Sciatic nerve (tissue), 2 donors: Measurements from ENCODE around the gene SPACA9. TPM values are rescaled to one million over a fixed set of nuclear protein-coding genes. Genes with fewer than 3 reads are reported as not detected.

Experiments
- ATAC-seq: fragments of 200-7000 bp; cut with Tn5 transposase; one replicate; pipeline ENCODE4 v1.9.1; 2020; ENCODE audit warnings: mild to moderate bottlenecking, moderate library complexity
- DNase-seq: peaks from one replicate; pipeline ENCODE4 v3.0.0-alpha.2; 2020; ENCODE audit warnings: low spot score
- intact Hi-C: fragments of 100-400 bp; cut with DNase I; formaldehyde crosslinking; loops from one replicate; pipeline ENCODE4 v1.14.2; 2022
- total RNA-seq: library from RNA; stranded (reverse); fragmentation: NEBNext Ultra II Directional; extraction: Animal tissue kit (Norgen Biotek cat#: 25700); gene quantifications from one replicate; pipeline ENCODE4 v1.2.1, GENCODE V29; 2021
- donor health status: DM: no; HTN: no; CAD: no.
- donor health status: DM: no; HTN: no; CAD: no.

Gene SPACA9
- total RNA-seq, 1 donor from 2014 or later: 9.3 TPM

DNA sequence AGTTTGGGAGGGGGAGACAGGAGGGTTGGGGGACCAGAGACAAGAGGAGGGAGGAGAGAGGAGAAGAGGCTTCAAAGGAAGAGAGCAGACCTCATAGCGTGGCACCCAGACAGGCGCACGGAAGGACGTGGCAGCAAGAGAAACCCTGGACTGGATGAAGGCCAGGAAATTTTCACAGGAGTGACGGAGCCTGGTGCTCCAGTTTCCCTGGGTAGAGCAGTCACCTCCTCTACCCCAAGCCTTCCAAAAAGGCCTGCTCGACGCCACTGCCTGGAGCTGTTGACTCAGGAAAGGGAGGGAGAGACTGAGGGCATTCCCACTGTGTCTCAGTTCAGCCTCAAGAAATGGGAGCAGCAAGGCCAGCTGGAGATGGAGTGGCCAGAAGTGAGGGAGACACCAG is 19.9 kb upstream of the SPACA9 start:
- intact Hi-C loops: no loop called here
- DNase-seq (no peak), ATAC-seq (no peak)

- DNase-seq (no peak), ATAC-seq (no peak)
- intact Hi-C loops: no loop called here
These were observed 17.0 kb upstream of the SPACA9 start for GRCh38 chr9:132861666-132862065.

- intact Hi-C loops: no loop called here
- ATAC-seq (no peak), DNase-seq (no peak)
These were observed 16.2 kb upstream of the SPACA9 start for GRCh38 chr9:132862533-132862932.

DNA sequence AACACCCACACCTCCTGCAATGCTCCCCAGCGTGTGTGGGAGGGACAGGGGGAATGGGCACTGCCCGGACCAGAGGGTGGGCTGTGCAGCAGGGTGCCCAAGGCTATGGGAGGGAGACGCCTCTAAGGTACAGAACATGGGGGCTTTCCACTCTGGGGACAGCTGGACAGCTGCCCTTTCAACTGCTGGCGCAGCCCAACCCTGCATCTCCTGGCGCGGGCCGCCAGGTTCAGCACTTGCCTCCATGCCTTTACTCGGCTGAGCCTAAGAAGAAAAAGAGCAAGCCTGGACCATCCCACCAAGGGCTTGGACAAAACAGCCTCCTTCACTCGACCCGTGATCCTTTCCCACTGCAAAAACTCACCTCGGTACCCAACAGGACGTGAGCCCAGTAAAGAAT is 15.6 kb upstream of the SPACA9 start:
- intact Hi-C loops: no loop called here
- ATAC-seq (no peak), DNase-seq (no peak)

- intact Hi-C loops: no loop called here
- DNase-seq (no peak), ATAC-seq (no peak)
These were observed 14.4 kb upstream of the SPACA9 start for GRCh38 chr9:132864277-132864676.

DNA sequence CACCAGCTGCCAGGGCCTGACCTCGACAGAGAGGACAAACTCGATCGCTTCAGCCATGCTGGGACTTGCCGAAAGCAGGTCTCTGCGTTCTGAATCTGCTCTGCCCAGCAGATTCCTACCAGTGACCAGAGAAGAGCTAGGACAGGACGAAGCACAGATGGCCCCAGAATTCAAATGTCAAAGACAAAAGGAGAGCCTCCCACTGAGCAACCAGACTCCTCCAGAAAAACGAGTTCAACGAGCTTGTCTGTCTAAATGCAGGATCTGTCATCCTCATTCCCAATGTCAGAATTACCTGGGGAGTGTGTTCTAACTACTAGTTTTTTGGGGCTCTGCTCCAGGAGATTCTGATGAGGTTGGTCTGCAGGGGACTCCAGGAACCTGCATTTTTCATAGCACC is 14.0 kb upstream of the SPACA9 start:
- no peak for DNase-seq
- intact Hi-C loops: no loop called here
- no peak for ATAC-seq

- intact Hi-C loops: no loop called here
- ATAC-seq (no peak), DNase-seq (no peak)
These were observed 11.8 kb upstream of the SPACA9 start for GRCh38 chr9:132866898-132867297.

DNA sequence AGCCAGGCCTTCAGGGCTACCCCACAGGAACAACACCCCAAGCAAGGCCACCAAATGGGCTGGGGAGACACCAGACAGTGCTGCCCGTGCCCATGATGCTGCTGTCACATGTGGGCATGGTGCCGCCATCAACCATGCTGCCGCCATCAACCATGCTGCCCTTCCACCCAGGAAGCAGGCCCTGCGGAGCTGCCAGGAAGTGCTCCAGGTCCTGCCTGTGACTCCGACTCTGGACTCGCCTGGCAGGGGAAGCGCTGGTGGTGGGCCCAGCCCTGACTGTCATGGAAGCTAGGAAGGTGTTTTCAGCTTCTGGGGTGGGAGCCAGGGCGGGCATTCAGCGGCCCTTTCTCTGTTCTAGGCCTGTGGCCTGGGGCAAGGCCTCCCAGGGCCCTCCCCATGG is 9.4 kb upstream of the SPACA9 start:
- no peak for DNase-seq
- intact Hi-C loops: no loop called here
- no peak for ATAC-seq

DNA sequence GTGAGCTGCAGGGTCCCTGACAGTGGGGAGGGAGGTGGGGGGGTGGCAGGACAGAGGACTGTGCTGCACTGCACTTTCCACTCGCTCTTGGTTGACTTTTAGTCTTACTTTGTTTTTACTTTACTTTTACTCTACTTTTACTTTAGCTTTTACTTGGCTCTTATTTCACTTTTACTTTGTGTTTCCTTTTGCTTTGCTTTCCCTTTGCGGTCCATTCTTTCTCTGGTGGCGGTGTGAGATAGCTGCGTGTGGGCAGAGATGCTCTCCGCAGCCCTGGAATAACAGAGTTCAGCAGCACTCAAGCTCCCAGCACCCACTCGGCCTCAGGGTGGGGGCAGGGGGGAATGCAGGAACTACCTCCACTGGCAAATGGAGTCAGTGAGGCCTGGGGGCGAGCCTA is 5.3 kb upstream of the SPACA9 start:
- ATAC-seq (no peak), DNase-seq (no peak)
- intact Hi-C loops: no loop called here

DNA sequence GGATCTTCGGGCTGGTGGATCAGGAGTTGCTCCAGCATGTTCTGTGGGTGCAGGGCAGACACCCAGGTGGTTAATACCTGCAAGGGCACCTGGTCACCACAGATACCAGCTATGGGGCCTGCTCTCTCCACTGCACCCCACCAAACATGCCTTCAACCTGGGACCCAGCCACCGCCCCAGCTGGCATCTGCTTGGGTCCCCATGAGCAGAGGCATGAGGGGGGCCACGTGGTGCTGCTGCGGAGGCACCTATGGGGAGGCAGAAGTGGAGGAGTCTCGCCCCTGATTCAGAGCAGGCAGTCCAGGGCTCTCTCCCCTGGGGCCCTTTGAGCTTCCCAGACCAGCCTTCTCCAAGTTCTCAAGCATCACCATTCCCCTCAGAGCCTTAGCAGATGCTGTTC is 3.5 kb upstream of the SPACA9 start:
- intact Hi-C loops: no loop called here
- ATAC-seq (no peak), DNase-seq (no peak)

- ATAC-seq (no peak), DNase-seq (no peak)
- intact Hi-C loops: no loop called here
These were observed 1.8 kb upstream of the SPACA9 start for GRCh38 chr9:132876849-132877248.

DNA sequence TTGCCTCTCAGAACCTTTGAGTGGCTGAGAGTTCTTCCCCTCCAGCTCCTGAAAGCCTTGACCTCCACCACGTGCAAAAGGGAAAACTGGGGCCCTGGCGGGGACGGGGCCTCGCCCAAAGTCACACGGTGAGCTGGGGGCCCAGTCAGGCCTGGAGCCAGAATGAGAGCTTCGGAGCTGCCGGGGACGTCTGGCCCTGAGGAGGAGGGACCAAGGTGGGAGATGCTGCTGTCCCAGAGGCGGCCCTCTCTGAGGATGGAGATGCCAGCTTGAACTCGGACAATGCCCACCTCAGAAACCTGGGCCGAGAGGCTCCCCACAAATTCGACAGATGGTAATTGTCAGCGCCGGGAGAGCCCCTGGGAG is 1.3 kb upstream of the SPACA9 start:
- DNase-seq (no peak), ATAC-seq (no peak)
- intact Hi-C loops: no loop called here

- peak; percentile 84 for DNase-seq
- peak; percentile 93 for ATAC-seq
- intact Hi-C loops: no loop called here
These were observed 639 bp upstream of the SPACA9 start, which contains the start of gene AK8 for GRCh38 chr9:132877824-132878694. Gene AK8 (minus strand): TSS chr9:132878284. CDS start chr9:132878255, 29 bp downstream.

DNA sequence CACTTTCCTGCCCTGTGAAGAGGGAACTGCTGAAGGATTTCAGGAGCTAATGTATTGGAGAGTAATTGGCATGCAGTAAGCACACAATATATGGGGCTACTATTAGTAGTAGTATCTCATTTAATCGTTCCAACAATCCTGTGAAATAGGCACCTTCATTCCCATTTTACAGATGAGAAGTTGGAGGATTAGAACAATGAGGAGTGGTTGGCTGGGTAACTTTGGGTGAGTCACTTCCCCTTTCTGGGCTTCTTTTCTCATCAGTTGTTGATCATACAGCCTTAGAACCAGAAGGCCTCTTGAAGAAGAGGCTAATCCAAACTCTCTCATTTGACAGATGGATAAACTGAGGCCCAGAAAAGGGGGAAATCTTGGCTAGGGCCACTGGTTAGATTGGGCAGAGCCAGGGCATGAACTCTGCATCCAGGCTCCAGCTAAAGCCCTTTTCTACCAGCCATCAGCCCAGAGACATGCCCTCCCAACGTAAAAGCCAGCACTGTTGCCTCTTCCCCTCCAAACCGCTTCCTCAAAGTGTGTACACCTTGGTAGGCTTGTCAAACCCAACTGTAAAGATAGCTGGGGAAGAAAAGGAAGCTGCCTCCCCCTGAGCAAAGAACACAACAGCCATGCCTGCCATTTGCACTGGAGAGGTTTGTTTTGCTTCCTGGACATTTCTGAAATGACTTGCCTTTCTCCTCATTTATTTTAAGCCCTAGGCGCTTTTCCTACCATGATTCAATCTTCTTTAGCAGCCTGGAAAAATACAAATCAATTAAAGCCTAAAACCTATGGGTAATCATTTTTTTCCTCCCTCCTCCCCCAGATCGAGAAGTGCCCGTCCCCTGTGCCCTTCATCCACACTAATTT is 992 bp downstream of the SPACA9 start:
- ATAC-seq (no peak), DNase-seq (no peak)
- intact Hi-C loops: loop anchor here (1.0 kb wide), 1 partner anchor 22 kb away; no protein-coding TSS in a partner anchor

GRCh38 chr9:132880324-132880661 is 1.6 kb downstream of the SPACA9 start:
- no peak for ATAC-seq
- no peak for DNase-seq
- intact Hi-C loops: loop anchor here (1.0 kb wide), 1 partner anchor 21 kb away; no protein-coding TSS in a partner anchor

GRCh38 chr9:132881826-132882225 is 3.1 kb downstream of the SPACA9 start:
- intact Hi-C loops: no loop called here
- DNase-seq (no peak), ATAC-seq (no peak)

- intact Hi-C loops: no loop called here
- ATAC-seq (no peak), DNase-seq (no peak)
These were observed 3.9 kb downstream of the SPACA9 start for GRCh38 chr9:132882616-132883015.

DNA sequence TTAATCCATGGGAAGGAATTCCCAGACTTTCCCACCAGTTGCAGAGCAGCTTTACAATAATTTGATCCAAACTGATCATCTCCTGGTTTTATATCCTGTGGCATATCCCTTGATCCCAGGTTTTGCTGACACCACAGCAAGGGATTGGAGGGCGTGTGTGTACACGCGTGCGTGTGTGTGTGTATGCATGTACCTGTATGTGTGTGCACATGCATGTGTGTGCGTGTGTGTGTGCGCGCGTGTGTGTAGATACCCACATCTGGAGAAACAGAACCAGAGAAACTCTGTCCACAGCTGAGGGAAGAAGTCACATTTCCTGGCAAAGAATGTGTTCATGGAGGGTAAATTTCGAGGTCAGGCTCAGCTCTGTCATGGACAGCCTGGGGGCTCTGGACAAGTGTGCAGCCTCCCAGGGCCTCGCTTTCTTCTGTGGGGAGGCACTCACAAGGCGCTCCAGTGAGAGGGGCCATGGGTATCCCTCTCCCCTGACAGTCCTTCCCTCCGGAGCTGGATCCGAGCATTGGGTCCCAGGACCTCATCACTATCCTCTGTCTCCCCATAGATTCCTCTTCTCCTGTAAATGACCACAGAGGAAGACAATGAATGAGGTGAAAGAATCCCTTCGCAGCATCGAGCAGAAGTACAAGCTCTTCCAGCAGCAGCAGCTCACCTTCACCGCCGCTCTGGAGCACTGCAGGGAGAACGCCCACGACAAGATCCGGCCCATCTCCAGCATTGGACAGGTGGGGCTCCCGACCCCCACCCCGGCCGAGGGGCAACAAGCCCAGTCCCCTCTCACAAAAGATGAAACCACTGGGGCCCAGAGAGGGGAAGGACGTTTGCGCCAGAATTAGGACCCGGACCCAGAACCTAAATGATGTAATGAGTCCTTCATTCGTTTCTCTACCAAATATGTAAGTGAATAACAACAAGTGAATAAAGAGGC is 4.9 kb downstream of the SPACA9 start:
- no peak for ATAC-seq
- no peak for DNase-seq
- intact Hi-C loops: no loop called here

- no peak for ATAC-seq
- DNase-seq: no peak
- intact Hi-C loops: no loop called here
These were observed 7.1 kb downstream of the SPACA9 start for GRCh38 chr9:132885720-132886333.
